ENCODE measurements around the gene AMZ1. TPM values are rescaled to one million over a fixed set of nuclear protein-coding genes. Genes with fewer than 3 reads are reported as not detected.

AMZ1 gene
- total and polyA plus RNA-seq, 11 donors = 0.01 to 0.48 (median 0.05) TPM; not detected in 6

DNA sequence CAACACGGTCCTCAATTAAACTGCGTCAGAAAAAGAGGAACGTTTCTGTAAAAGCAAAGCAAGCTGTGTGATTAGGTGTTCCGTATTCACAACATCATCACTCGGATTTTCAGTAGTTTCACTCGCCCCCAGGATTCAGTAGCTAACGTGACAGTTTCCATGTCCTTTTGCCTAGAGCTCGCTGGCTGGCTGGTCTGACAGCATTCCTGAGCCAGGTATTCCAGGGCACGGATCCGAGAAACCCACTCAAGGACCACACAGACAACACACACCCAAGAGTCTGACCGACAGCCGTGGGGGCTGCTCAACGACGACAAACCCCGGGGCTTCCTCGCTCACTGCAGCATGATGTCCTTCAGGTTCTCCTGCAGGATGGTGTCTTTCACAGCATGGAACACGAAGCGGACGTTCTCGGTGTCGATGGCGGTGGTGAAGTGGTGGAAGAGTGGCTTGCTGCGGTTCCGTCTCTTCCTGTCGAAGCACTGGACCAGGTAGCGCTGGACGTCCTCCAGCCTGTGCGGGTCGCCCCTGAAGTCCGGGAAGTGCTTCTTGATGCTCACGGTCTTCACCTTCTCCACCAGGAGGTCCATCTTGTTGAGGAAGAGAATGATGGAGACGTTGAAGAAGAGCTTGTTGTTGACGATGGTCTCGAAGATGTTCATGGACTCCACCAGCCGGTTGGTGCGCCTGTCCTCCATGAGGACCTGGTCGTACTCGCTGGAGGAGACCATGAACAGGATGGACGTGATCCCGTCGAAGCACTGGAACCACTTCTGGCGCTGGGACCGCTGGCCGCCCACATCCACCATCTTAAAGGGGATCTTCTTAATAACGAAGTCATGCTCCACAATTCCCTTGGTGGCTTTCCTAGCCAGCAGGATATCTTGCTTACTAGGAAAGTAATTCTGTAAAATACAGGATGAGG is 43.1 kb downstream of the AMZ1 start:
- WGBS, 4 donors = 96 to 97% (median 97%) methylated on average over 45 of the region's 45 CpGs
- intact Hi-C loops (cut with DNase I) = loop anchor here in 5 of 10 donors (5.0 to 10.0 kb wide), 3 partner anchors 74 to 114 kb away; partner anchors contain the start of gene GNA12 (in 4 of the 5)
- peaks cover 0 to 50% (median 31%) of the 10 kb centered on the region in 9 donors for H3K36me3 ChIP-seq
- peak in 2 of 5 donors; percentile 15 to 24 for DNase-seq
- peaks cover 0 to 65% (median 32%) of the 10 kb centered on the region in 12 donors for H3K4me1 ChIP-seq
- peaks cover 0 to 10% (median 0%) of the 10 kb centered on the region in 12 donors for H3K9me3 ChIP-seq
- H3K27me3 ChIP-seq = no peaks in the 10 kb centered on the region
- ATAC-seq = no peak
- peak overlapping the region in 1 of 12 donors; percentile 78 for H3K27ac ChIP-seq
- TF ChIP-seq, protein P1, sequence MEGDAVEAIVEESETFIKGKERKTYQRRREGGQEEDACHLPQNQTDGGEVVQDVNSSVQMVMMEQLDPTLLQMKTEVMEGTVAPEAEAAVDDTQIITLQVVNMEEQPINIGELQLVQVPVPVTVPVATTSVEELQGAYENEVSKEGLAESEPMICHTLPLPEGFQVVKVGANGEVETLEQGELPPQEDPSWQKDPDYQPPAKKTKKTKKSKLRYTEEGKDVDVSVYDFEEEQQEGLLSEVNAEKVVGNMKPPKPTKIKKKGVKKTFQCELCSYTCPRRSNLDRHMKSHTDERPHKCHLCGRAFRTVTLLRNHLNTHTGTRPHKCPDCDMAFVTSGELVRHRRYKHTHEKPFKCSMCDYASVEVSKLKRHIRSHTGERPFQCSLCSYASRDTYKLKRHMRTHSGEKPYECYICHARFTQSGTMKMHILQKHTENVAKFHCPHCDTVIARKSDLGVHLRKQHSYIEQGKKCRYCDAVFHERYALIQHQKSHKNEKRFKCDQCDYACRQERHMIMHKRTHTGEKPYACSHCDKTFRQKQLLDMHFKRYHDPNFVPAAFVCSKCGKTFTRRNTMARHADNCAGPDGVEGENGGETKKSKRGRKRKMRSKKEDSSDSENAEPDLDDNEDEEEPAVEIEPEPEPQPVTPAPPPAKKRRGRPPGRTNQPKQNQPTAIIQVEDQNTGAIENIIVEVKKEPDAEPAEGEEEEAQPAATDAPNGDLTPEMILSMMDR (IDR thresholded peaks at IDR 0.05) = no peak
- TF ChIP-seq POLR2A (IDR thresholded peaks at IDR 0.05) = no peak
- no peak overlapping the region for H3K4me3 ChIP-seq

DNA sequence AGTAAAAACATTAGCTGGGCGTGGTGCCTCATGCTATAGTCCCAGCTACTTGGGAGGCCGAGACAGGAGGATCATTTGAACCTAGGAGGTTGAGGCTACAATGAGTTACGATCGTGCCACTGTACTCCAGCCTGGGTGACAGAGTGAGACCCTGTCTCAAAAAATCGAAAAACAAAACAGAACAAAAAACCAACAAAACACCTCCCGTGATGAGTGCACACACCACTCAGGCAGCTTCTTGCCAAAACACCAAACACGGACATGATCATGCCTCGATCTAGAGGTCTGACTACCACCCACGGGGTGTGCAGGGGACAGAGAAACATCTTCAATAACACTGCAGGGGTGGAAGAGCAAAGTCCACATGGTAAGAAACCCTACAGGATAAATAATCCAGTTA is 44.4 kb downstream of the AMZ1 start:
- H3K36me3 ChIP-seq = peaks cover 0 to 39% (median 21%) of the 10 kb centered on the region in 9 donors
- TF ChIP-seq POLR2A (IDR thresholded peaks at IDR 0.05) = no peak
- TF ChIP-seq, protein P1 (IDR thresholded peaks at IDR 0.05) = no peak
- H3K27me3 ChIP-seq = no peaks in the 10 kb centered on the region
- no peak overlapping the region for H3K4me3 ChIP-seq
- intact Hi-C loops (cut with DNase I) = loop anchor here in 5 of 10 donors (5.0 to 10.0 kb wide), 3 partner anchors 72 to 112 kb away; partner anchors contain the start of gene GNA12 (in 4 of the 5)
- DNase-seq (peak in 1 of 5 donors; percentile 21), ATAC-seq (no peak)
- peak overlapping the region in 7 of 12 donors; percentile 56 to 77 (median 69) for H3K27ac ChIP-seq
- 87 to 96% (median 96%) methylated on average over 9 of the region's 9 CpGs for WGBS, 4 donors
- H3K4me1 ChIP-seq = peaks cover 0 to 67% (median 32%) of the 10 kb centered on the region in 12 donors
- H3K9me3 ChIP-seq = peaks cover 0 to 10% (median 0%) of the 10 kb centered on the region in 12 donors

DNA sequence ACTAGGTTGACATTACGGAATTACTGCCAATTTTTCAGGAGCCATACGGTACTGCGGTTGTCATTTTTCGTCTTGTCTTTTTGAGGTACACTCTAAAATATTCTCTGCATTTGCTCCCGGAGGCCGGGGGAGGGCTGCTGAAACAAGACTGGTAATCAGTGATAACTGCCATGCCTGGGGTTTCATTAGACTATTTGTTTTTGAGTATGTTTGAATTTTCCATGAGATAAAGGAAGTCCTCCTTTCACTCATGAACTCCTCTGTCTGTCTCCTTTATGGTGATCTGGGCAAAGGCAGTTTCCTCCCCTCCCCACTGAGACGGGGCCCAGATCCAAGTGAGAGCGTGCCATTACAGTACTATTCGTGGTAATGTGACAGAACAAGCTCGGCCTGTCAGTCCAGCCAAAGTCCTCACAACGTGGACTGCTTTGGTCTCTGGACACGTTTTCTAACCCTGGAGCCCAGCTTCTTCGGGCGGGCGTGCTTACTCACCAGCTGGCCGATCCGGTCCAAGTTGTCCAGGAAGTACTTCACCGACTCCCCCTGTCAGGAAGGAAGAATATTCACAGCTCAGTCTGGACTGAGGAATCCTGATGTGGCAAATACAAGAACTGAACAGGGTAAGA is 45.1 kb downstream of the AMZ1 start:
- ATAC-seq (peak; percentile 20 to 82 (median 70)), DNase-seq (peak; percentile 65 to 88 (median 81))
- peaks cover 0 to 37% (median 21%) of the 10 kb centered on the region in 9 donors for H3K36me3 ChIP-seq
- TF ChIP-seq POLR2A (IDR thresholded peaks at IDR 0.05) = no peak
- TF ChIP-seq, protein P1 (IDR thresholded peaks at IDR 0.05) = peak in 3 of 12 donors; percentile 3 to 29 (median 9)
- no peaks in the 10 kb centered on the region for H3K27me3 ChIP-seq
- 29 to 37% (median 33%) methylated on average over 18 of the region's 18 CpGs for WGBS, 4 donors
- peak overlapping the region in 11 of 12 donors; percentile 12 to 77 (median 66) for H3K27ac ChIP-seq
- H3K4me1 ChIP-seq = peaks cover 0 to 74% (median 36%) of the 10 kb centered on the region in 12 donors
- intact Hi-C loops (cut with DNase I) = loop anchor here in 5 of 10 donors (5.0 to 10.0 kb wide), 3 partner anchors 72 to 112 kb away; partner anchors contain the start of gene GNA12 (in 4 of the 5)
- no peak overlapping the region for H3K4me3 ChIP-seq
- peaks cover 0 to 10% (median 0%) of the 10 kb centered on the region in 12 donors for H3K9me3 ChIP-seq
